ENCODE results near the gene CCDC188.

- TF ChIP-seq CTCF (IDR thresholded peaks at IDR 0.05; ENCODE audit: low read depth, low read length, poor library complexity, severe bottlenecking): no peak
- TF ChIP-seq EZH2phosphoT487 (IDR thresholded peaks at IDR 0.05; ENCODE audit: borderline replicate concordance, low read length): no peak
Observed at GRCh38 chr22:20180640-20181039, 29.8 kb upstream of the CCDC188 start.

All from DOHH2 (cell line).